ENCODE measurements around the gene B9D2.

The B9D2 gene

GRCh38 chr19:41327576-41328156, 36.3 kb downstream of the B9D2 start:
- no peak for DNase-seq (ENCODE audit: low spot score)

- DNase-seq (ENCODE audit: low spot score), result no peak
Measured at GRCh38 chr19:41327076-41327575, 36.8 kb downstream of the B9D2 start.

GRCh38 chr19:41325947-41326706, 37.8 kb downstream of the B9D2 start:
- peak; percentile 47 for DNase-seq (ENCODE audit: low spot score)

GRCh38 chr19:41325640-41325946, 38.4 kb downstream of the B9D2 start:
- DNase-seq (ENCODE audit: low spot score), result no peak

GRCh38 chr19:41324921-41325639, 38.9 kb downstream of the B9D2 start:
- DNase-seq (ENCODE audit: low spot score), result peak; percentile 75

- DNase-seq (ENCODE audit: low spot score), result no peak
Measured at GRCh38 chr19:41324231-41324702, 39.7 kb downstream of the B9D2 start.

- peak; percentile 97 for DNase-seq (ENCODE audit: low spot score)
Measured at GRCh38 chr19:41323430-41324125, 40.4 kb downstream of the B9D2 start.

- DNase-seq (ENCODE audit: low spot score), result peak; percentile 56
Measured at GRCh38 chr19:41323023-41323422, 40.9 kb downstream of the B9D2 start.

GRCh38 chr19:41322451-41322850, 41.5 kb downstream of the B9D2 start:
- DNase-seq (ENCODE audit: low spot score), result no peak

GRCh38 chr19:41321600-41322270, 42.2 kb downstream of the B9D2 start:
- DNase-seq (ENCODE audit: low spot score), result peak; percentile 83

GRCh38 chr19:41321204-41321599, 42.7 kb downstream of the B9D2 start:
- no peak for DNase-seq (ENCODE audit: low spot score)

GRCh38 chr19:41320568-41320967, 43.4 kb downstream of the B9D2 start:
- DNase-seq (ENCODE audit: low spot score), result no peak

GRCh38 chr19:41320185-41320518, 43.8 kb downstream of the B9D2 start:
- DNase-seq (ENCODE audit: low spot score), result no peak

- DNase-seq (ENCODE audit: low spot score), result no peak
Measured at GRCh38 chr19:41319500-41320184, 44.3 kb downstream of the B9D2 start.

GRCh38 chr19:41318696-41319499, 45.1 kb downstream of the B9D2 start:
- DNase-seq (ENCODE audit: low spot score), result no peak

- no peak for DNase-seq (ENCODE audit: low spot score)
Measured at GRCh38 chr19:41316306-41316920, 47.5 kb downstream of the B9D2 start.

GRCh38 chr19:41311613-41312012, 52.3 kb downstream of the B9D2 start:
- DNase-seq (ENCODE audit: low spot score), result no peak

- no peak for DNase-seq (ENCODE audit: low spot score)
Measured at GRCh38 chr19:41311072-41311471, 52.9 kb downstream of the B9D2 start.

- peak; percentile 95 for DNase-seq (ENCODE audit: low spot score)
Measured at GRCh38 chr19:41310033-41310831, 53.7 kb downstream of the B9D2 start, which contains the start of gene CCDC97. Gene CCDC97, plus strand, starts transcription at chr19:41310172. Its CDS starts 139 bp downstream, at chr19:41310311.
